WI38 (cell line): ENCODE measurements around the gene LMO1.

Source experiments
- H3K4me3 ChIP-seq: 2 replicates; pipeline ENCODE4 v1.5.1; 2011; ENCODE audit warnings: low read depth, mild to moderate bottlenecking, control low read depth, low read length
- TF ChIP-seq, protein P1 (sequence below): IDR thresholded peaks from 2 replicates; pipeline ENCODE4 v1.5.1; 2012; ENCODE audit warnings: low read depth, mild to moderate bottlenecking, control low read depth, low read length

The LMO1 gene

DNA sequence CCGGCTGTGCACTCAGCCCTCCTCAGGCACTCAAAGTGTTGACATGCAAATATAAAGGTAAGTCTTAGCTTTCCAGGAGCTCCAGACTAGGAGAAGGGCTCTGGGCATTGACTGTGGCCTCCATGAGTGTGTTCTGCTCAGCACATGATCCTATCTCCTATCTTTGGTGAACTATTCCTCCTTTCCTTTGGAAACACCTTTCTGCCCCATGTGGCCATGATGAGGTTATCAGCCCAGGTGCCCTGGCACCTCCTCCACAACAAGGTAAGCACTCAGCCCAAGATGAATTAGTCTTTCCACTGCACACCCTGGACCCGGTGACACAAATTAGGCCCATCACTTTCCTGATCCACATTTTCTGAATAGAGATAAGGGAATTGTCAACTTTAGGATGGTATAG is 37.9 kb upstream of the LMO1 start:
- TF ChIP-seq, protein P1, sequence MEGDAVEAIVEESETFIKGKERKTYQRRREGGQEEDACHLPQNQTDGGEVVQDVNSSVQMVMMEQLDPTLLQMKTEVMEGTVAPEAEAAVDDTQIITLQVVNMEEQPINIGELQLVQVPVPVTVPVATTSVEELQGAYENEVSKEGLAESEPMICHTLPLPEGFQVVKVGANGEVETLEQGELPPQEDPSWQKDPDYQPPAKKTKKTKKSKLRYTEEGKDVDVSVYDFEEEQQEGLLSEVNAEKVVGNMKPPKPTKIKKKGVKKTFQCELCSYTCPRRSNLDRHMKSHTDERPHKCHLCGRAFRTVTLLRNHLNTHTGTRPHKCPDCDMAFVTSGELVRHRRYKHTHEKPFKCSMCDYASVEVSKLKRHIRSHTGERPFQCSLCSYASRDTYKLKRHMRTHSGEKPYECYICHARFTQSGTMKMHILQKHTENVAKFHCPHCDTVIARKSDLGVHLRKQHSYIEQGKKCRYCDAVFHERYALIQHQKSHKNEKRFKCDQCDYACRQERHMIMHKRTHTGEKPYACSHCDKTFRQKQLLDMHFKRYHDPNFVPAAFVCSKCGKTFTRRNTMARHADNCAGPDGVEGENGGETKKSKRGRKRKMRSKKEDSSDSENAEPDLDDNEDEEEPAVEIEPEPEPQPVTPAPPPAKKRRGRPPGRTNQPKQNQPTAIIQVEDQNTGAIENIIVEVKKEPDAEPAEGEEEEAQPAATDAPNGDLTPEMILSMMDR: no peak

DNA sequence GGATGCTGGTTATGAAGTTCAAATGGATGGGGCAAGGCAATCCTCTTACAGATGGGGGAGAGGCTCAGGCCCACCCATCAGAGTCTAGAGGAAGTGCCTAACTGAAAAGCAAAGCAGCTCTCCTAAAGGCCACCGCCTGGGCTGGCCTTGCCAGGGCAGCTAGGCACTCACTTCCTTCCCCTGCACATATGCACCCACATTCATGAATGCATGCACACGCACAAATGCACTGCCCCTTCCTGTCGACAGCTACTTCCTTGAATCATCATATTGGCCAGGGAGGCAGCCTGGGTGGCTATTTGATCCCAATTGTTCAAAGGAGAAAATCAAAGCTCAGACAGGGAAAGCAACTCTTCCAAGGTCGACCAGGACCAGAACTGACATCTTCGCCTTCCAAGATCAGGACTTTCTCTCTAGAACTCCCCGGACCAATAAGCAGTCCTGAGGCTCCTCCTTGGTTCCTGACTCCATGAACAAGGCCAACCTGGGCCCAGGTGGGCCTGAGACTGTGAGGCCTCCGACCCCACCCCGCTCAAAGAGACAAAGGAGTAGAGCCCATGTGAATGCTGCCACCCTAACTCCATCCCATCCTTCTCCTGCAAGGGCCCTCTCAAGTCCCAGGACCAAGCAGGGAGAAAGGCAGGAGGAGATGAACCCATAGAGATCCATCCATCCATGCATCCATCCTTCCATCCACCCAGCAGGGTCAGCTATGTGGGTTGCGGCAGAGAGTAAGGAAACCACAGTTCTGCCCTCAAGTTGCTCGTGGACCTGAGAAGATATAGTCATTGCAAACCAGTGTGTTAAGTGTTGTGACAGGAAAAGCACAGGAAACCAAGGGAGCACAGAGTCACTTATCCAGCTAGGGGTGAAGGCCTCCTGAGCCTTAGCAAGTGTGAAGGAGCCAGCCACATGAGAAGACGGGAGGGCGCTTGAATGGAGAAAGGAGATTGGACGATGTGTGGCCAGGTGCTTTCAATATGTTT is 35.4 kb upstream of the LMO1 start:
- TF ChIP-seq, protein P1: no peak

More for the DNA sequence above, 37.9 kb upstream of the LMO1 start:
- no peak overlapping the region for H3K4me3 ChIP-seq

DNA sequence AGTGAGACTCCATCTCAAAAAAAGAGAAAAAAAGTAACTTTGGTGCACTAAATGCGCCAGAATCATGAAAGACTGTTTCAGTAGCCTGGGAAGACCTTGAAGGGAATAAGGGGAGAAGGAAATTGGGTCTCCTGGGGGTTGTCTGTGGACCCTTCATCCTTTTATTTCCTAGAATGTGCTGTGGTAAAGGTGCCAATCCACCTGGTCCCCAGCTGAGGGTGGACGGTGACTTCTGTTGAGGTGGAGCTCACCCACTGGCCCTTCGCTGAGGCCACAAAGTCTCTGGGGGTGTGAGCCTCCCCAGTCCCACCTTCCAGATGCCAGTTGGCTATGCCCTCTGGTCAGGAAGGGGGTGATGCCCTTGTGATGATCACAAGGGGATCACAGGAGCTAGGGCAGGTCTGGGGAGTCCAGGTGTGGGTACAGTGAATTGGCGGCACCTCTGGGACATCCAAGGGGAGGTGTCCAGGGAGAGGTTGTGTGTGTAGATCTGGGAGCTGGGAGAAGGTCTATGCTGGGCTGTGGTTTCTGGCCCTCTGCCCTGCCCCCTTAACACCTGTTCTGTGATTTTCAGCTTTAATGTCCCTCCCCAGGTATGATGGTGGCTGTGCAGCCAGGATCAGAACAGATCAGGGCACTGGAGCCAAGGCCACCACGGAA is 34.2 kb upstream of the LMO1 start:
- TF ChIP-seq, protein P1: no peak
- H3K4me3 ChIP-seq: no peak overlapping the region

More for the DNA sequence above, 35.4 kb upstream of the LMO1 start:
- no peak overlapping the region for H3K4me3 ChIP-seq

DNA sequence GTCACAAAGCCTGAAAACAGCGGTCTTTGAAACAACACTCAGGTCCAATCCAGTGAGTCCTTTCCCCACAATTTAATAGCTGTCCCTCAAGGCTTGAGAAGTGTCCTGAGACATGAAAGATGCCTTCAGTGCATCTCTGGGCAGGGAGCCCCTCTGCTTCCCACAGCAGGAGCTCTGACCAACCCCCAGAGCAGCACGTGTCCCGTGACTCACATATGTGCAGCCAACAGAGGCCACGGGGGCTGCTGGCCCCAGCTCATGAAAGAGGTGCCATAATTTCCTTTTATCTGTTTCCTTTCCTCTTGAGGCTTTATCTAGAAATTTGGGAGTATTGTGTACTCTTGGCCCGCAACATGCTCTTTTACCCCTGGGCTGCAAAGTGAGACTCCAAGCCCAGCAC is 33.2 kb upstream of the LMO1 start:
- TF ChIP-seq, protein P1: no peak
- no peak overlapping the region for H3K4me3 ChIP-seq

DNA sequence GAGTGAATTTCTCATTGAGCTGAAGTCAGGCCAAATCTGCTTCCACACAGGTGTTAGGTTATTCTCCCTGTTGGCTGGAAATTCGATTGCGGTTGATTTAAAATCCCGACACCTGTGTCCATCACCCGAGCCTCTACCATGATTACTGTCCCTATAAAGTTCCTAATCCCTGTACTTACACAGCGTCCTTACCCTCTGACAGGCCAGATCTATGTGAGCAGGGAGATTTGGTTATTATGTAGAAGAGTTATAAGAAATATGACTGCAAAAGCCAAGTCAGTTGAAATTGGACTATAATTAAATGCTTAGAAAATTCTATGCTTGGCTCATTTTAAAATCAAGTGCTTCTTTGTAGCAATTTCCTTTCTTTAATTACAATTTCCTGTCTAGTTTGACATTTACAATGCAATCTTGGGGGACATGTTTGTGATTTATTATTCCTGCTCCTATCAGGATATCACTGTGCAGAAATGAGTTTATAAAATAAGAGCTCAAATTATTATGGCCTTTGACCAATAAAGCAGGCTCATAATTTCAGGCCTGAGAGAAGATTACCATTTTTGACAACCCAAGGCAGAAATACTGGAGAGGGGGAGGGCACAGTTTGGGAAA is 32.5 kb upstream of the LMO1 start:
- no peak overlapping the region for H3K4me3 ChIP-seq
- TF ChIP-seq, protein P1: no peak

DNA sequence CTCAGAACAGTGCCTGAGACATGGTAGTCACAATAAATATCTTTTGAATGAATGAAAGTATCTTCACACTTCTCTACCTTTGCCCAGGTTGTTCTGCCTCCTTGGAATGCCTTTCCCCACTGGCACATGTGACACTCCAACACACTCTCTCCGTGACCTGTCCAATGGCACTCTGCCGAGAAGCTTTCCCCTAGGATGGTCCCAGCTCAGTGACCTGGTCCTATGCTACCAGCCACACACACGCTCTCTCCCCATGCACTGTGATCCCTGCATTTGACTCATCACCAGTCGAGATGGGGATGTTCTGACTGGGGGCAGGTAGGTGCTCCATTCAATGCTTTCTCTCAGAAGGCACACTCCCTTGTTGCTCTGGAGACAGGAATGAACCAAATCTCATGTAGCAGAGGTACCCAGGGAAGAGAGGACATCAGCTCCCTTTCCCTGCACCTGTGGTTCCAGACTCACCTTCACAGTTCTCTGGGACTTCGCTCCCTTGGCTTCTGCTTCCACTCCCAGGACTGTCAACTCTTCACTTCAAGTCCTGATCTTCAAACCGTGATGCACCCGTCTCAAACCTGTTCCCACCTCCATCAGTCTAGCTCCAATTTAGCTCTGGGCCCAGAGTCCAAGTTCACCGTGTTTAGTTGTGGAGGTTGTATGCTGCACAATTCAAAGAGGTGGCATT is 30.7 kb upstream of the LMO1 start:
- TF ChIP-seq, protein P1: no peak

More for the DNA sequence above, 30.7 kb upstream of the LMO1 start:
- H3K4me3 ChIP-seq: no peak overlapping the region
